AG04450 (cell line): ENCODE data around the gene SLC4A4. TPM values are rescaled to one million over a fixed set of nuclear protein-coding genes. Genes with fewer than 3 reads are reported as not detected.

ENCODE experiments used
- CTCF ChIA-PET: fragments of 300-600, 350-600 bp; formaldehyde crosslinking; extraction: SDS; loops from one replicate; lab custom pipeline; 2022; ENCODE audit warnings: antibody characterized with exemption, inconsistent platforms; lab: Charles Lee
- POLR2A ChIA-PET: fragments of 350-600 bp; formaldehyde crosslinking; extraction: SDS; loops from one replicate; lab custom pipeline; 2021; ENCODE audit warnings: antibody characterized with exemption, inconsistent platforms; lab: Yijun Ruan, JAX
- DNase-seq: peaks from one replicate; pipeline ENCODE4 v3.0.0-alpha.2; 2011; ENCODE audit warnings: low read depth, low spot score
- H3K27ac ChIP-seq: one replicate; pipeline ENCODE4 v1.5.1; 2012; ENCODE audit warnings: low read depth, low read length, control low read depth
- H3K27me3 ChIP-seq: one replicate; pipeline ENCODE4 v1.6.0; 2012; ENCODE audit warnings: low read length; ENCODE audit not compliant: control insufficient read depth, insufficient read depth
- H3K4me3 ChIP-seq: 2 replicates; pipeline ENCODE4 v1.5.1; 2011; ENCODE audit warnings: mild to moderate bottlenecking, low read depth, low read length, control low read depth
- H3K9me3 ChIP-seq: 2 replicates; pipeline ENCODE4 v1.5.1; 2012; ENCODE audit warnings: low read length; ENCODE audit not compliant: control insufficient read depth, insufficient read depth
- CTCF ChIP-seq: IDR thresholded peaks from 2 replicates; pipeline ENCODE4 v1.5.1; 2011; ENCODE audit warnings: low read depth, low read length, control low read depth, inconsistent platforms
- polyA plus RNA-seq: library from polyadenylated mRNA; depleted of rRNA; stranded (reverse); fragments of >200 nt; gene quantifications from 2 replicates; pipeline ENCODE4 v1.2.3, GENCODE V29; 2011

The SLC4A4 gene
- polyA plus RNA-seq, 1 experiment = 17.5 TPM

GRCh38 chr4:71303850-71304249 is 35.0 kb upstream of the SLC4A4 start:
- DNase-seq = no peak
- CTCF ChIA-PET = no interaction called here
- no peaks in the 10 kb centered on the region for H3K9me3 ChIP-seq
- H3K27me3 ChIP-seq = no peaks in the 10 kb centered on the region
- POLR2A ChIA-PET = interaction anchor here (0.9 kb wide), 1 partner anchor 14 kb away, joined by 3 read pairs; no protein-coding TSS in a partner anchor
- no peak overlapping the region for H3K27ac ChIP-seq
- H3K4me3 ChIP-seq = no peak overlapping the region
- no peak for TF ChIP-seq CTCF

- no peaks in the 10 kb centered on the region for H3K9me3 ChIP-seq
- H3K4me3 ChIP-seq = no peak overlapping the region
- ChIA-PET CTCF (interaction anchor here (1.2 kb wide), 1 partner anchor 120 kb away, joined by 3 read pairs; no protein-coding TSS in a partner anchor), POLR2A (interaction anchor here (0.9 kb wide), 1 partner anchor 14 kb away, joined by 3 read pairs; no protein-coding TSS in a partner anchor)
- no peak for TF ChIP-seq CTCF
- no peak overlapping the region for H3K27ac ChIP-seq
- DNase-seq = no peak
- H3K27me3 ChIP-seq = no peaks in the 10 kb centered on the region
Measured at GRCh38 chr4:71304289-71304850, 34.5 kb upstream of the SLC4A4 start.

GRCh38 chr4:71307729-71308128 is 31.1 kb upstream of the SLC4A4 start:
- DNase-seq = no peak
- ChIA-PET CTCF (no interaction called here), POLR2A (no interaction called here)
- H3K27ac ChIP-seq = no peak overlapping the region
- no peak overlapping the region for H3K4me3 ChIP-seq
- no peak for TF ChIP-seq CTCF
- H3K27me3 ChIP-seq = no peaks in the 10 kb centered on the region
- H3K9me3 ChIP-seq = no peaks in the 10 kb centered on the region; the same call in 1 of the 2 replicates

- Histone ChIP-seq H3K4me3 (no peak overlapping the region), H3K27ac (no peak overlapping the region), H3K27me3 (no peaks in the 10 kb centered on the region), H3K9me3 (no peaks in the 10 kb centered on the region)
- DNase-seq = no peak
- ChIA-PET CTCF (no interaction called here), POLR2A (no interaction called here)
- TF ChIP-seq CTCF = no peak
Measured at GRCh38 chr4:71322425-71322824, 16.4 kb upstream of the SLC4A4 start.

- no peak overlapping the region for H3K27ac ChIP-seq
- CTCF ChIA-PET = no interaction called here
- no peak for TF ChIP-seq CTCF
- DNase-seq = no peak
- H3K9me3 ChIP-seq = peaks cover 4% of the 10 kb centered on the region; the same call in 1 of the 2 replicates
- no peaks in the 10 kb centered on the region for H3K27me3 ChIP-seq
- no peak overlapping the region for H3K4me3 ChIP-seq
- POLR2A ChIA-PET = no interaction called here
Measured at GRCh38 chr4:71333368-71333767, 5.5 kb upstream of the SLC4A4 start.
